GM12891 (cell line): ENCODE data around the gene STOML1.

Experiments
- DNase-seq: peaks from one replicate; pipeline ENCODE4 v3.0.0; 2011; ENCODE audit warnings: low spot score; ENCODE audit not compliant: insufficient read length
- FAIRE-seq: peaks from 2 replicates; lab custom pipeline; 2011; peaks lifted over from hg19 to GRCh38; lab: Jason Lieb, UNC
- PAX5 ChIP-seq: IDR thresholded peaks from 2 replicates; pipeline ENCODE4 v1.6.1; 2011; ENCODE audit warnings: low read length, moderate library complexity, mild to moderate bottlenecking; ENCODE audit not compliant: insufficient read depth, severe bottlenecking
- POLR2A ChIP-seq: IDR thresholded peaks from 2 replicates; pipeline ENCODE4 v1.6.1; 2011; ENCODE audit warnings: low read depth, low read length, control low read depth
- POLR2AphosphoS5 ChIP-seq: IDR thresholded peaks from 2 replicates; pipeline ENCODE4 v1.6.1; 2011; ENCODE audit warnings: low read depth, low read length, control low read depth
- POU2F2 ChIP-seq: IDR thresholded peaks from 2 replicates; pipeline ENCODE4 v1.6.1; 2011; ENCODE audit warnings: low read depth, mild to moderate bottlenecking, control low read depth, low read length, moderate library complexity
- SPI1 ChIP-seq: IDR thresholded peaks from 2 replicates; pipeline ENCODE4 v1.6.1; 2011; ENCODE audit warnings: low read depth, low read length, control low read depth
- TAF1 ChIP-seq: IDR thresholded peaks from 2 replicates; pipeline ENCODE4 v1.6.1; 2011; ENCODE audit warnings: low read depth, low read length, control low read depth

The STOML1 gene

DNA sequence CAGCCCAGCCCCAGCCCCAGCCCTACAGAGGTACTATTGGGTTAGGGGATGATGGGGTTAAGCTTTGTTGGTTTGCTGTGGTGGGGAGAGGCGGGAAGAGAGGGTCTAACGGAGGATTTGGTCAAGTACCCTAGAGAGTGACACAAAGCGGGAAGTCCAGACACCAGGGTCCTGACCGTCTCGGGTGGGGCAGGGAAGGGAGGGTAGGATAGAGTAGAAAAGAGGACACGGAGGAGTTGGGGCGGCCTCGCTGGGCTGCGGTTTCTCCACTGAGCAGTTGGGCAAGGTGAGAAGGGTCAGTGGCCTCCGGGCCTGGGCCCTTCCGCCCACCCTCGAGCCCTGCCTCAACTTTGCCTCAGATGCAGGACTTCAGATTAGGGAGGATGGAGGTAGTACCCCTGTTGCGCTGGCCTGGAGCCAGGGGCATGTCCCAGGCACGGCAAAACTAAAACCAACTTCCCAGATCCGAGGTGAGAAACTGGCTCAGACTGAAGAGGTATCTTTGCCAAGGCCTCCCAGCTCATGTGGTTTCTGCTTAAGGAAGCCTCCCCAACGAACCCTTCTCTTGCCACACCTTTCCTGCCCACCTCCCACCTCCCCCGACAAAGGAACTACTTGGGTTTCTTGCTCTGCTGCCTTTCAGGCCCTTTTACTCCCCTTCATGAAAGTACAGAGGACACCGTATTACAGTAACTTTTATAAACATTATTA, 3.0 kb upstream of the STOML1 start:
- TF ChIP-seq PAX5, result no peak
- no peak for TF ChIP-seq POU2F2
- TF ChIP-seq SPI1, result no peak
- TF ChIP-seq POLR2AphosphoS5, result no peak
- TF ChIP-seq POLR2A, result no peak
- no peak for TF ChIP-seq TAF1
- no peak for DNase-seq
- FAIRE-seq, result peak; percentile 33

DNA sequence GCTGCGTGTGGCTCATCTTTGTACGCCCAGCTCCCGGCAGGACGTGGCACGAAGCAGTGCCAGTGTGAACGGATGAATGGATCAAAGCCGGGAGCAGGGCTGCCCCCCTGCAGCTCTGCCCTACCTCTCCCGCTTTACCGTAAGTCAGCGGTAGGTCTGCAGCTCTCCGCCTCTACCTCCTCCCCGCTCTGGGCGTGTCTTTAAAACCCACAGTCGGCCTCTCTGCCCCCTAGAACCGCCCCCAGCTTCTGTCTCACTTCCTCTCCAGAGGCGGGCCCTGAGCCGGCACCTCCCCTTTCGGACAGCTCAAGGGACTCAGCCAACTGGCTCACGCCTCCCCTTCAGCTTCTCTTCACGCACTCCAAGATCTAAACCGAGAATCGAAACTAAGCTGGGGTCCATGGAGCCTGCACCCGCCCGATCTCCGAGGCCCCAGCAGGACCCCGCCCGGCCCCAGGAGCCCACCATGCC, 2.4 kb upstream of the STOML1 start, which contains the start of gene PML:
Gene PML (plus strand): TSS at position 304 of the 471 bp plus-strand sequence. CDS start 97 bp downstream, at position 401.
- FAIRE-seq (peak; percentile 86), DNase-seq (peak; percentile 91)
- TF ChIP-seq SPI1 (peak; percentile 93), POU2F2 (no peak), TAF1 (0 out of 2 replicates have a peak, but pooled peaks have one; percentile 57), PAX5 (no peak), POLR2A (peak; percentile 45), POLR2AphosphoS5 (0 out of 2 replicates have a peak, but pooled peaks have one; percentile 23)

DNA sequence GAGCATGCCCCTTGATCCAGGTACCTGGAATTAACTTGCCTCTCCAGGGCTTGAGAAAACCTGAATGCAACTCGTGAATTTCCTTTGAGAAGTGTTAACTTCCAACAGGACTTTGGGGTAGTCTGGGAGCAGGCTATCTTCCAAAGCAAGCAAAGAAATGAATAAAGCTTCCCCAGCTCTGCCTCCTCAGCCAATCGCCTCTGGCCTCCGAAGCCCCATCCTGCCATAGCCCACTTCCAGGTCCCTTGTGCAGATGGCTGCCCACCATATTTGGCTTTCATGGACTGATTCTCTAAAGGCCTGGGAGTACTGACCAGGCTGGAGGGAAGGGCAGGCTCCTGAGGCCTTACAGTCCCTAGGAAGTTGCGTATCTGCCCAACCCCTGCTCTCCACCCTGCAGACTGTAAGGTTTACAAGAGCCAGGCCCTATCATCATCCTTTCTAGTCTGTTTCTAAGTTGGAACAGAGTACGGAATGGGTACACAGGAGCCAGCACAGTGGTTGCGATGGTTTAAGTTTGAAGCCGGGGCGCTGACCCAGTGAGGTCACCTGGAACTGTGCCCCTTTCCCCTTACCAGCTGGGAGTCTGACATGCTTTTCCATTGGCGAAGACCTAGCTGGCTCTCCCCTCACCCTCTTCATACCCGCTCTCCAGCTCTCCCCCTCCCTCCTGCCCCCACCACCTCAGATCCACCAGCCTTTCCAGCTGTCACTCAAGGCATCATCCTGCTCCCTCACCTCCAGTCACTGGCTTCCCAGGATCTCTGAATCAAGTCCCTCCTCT, 1.3 kb upstream of the STOML1 start:
- TF ChIP-seq SPI1 (no peak), PAX5 (no peak), POLR2AphosphoS5 (no peak), TAF1 (no peak)
- FAIRE-seq (no peak), DNase-seq (no peak)

DNA sequence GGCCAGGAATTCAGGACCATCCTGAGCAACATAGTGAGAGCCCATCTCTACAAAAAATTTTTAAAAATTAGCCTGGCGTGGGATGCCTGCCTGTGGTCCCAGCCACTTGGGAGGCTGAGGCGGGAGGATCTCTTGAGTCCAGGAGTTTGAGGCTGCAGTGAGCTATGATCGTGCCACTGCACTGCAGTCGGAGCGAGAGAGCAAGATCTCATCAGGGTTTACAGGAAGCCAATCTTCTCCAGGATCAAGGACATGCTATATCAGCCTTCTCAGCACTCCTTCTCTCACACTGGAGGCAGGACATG, 451 bp upstream of the STOML1 start:
- DNase-seq (no peak), FAIRE-seq (no peak)
- no peak for TF ChIP-seq POLR2AphosphoS5
- no peak for TF ChIP-seq PAX5
- TF ChIP-seq TAF1, result no peak
- TF ChIP-seq POLR2A, result no peak
- no peak for TF ChIP-seq SPI1
- TF ChIP-seq POU2F2, result no peak

DNA sequence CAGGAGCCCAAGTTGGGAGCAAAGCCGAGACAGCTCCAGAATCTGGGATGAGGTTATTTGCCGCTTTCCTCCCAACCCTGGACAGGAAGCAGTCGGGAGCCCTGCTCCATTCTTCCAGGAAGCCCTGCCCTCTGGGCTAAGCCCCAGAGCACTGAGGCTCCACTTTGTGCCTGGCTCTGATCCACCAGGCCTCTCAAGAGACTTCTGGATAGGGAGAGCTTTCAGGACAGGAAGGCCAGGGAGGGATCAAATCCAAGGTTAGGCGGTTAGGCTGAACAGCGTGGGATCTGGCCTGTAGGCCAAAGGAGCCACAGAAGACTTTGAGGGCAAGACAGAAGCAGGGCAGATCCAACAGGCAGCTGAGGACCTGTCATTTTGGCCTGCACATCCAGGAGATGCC, 835 bp downstream of the STOML1 start:
- FAIRE-seq (no peak), DNase-seq (no peak)
- TF ChIP-seq TAF1 (no peak), SPI1 (no peak), POLR2AphosphoS5 (no peak), PAX5 (no peak)

DNA sequence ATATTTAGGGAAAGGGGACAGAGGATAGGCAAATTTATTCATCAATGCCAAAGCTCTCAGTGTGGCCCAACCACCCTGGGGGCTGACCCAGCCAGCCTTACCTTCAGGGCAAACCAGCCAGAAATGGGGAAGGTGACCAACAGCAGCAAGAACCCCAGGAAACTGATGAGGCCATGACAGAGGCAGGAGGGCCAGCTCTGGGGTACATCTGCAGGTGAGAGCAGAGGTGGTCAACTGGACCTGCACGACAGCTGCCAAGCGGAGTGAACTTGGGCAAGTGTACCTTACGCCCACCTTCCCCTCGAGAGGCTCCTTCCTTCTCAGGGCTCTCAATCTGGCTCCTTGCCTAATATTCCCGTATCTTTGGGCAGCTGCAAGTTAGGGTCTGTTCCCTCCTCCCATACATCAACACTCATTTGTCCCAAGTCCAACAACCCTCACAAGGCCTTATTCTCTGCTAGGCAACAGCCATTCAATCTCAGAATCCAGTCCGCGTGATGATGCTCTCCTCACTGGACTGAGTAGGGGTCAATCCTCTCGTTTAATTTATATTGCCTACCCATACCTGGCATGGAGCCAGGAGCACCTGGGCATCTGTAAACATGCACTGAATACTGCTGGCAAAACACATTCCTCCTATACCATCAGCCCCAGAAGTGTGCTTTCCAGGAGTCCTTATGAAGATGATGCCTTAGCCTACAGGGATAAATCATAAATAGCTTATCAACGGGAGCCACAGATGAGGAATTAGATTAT, 1.7 kb downstream of the STOML1 start:
- TF ChIP-seq POLR2A, result no peak
- TF ChIP-seq POU2F2, result no peak
- no peak for TF ChIP-seq POLR2AphosphoS5
- TF ChIP-seq SPI1, result no peak
- TF ChIP-seq TAF1, result no peak
- no peak for TF ChIP-seq PAX5
- FAIRE-seq (no peak), DNase-seq (no peak)

DNA sequence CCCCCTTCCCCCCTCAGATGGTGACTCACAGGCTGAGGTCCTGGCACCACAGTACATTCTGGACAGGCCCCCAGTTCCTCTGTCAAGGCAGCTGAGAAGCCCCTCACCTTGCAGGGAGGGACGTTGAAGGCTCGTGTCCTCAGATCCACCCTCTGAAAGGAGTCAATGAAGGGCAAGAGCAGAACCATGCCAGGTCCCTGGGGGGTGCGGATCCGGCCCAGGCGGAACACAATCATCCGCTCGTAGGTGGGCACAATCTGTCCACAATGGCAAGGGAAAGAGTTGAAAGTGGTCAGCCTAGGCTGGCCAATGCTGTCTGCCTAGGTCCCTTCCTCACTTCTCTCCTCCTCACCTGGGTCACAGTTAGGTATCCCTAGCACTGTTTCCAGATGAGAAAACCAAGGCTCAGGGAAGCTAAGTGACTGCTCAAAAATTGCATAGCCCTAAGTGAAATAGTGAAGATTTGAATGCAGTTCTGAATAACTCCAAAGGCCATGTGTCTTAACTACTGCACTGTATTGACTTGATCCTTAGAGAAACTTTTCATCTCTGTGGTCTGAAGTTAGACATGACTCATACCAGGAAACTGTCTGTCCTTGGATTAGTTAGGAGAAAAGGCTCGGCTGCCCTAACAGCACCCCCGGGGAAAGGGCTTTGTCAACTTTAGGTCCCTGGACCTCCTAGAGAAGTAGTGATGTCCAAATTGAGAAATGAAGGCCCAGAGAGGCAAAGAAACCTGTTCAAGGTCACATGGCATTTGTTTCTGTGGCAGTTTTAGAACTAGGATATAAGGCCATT, 2.9 kb downstream of the STOML1 start:
- no peak for FAIRE-seq
- TF ChIP-seq POU2F2, result no peak
- DNase-seq, result no peak

DNA sequence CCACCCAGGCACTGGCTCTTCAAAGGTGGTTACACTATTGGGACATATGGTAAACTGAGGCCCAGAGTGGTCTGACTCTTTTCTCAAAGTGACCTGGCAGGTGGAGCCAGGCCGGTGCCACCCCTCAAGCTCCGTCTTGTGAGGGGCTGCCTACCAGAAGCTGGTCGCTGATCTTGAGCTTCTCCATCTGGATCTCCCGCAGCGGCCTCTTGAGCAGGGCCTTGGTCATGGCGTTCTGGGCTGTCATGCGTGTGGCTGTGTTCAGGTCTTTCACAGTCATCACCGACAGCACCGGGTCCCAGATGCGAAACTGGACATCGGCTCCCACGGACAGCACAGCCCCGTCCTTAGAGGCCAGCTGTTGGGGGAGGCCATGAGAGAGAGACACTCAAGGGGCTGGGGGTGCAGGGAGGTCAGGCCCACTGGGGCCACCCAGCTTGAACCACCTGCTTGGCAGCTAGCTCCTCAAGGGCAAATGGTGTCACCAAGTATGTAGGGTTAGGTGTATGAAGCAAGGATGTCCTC, 3.6 kb downstream of the STOML1 start:
- DNase-seq (no peak), FAIRE-seq (no peak)
- TF ChIP-seq POLR2A (no peak), POU2F2 (no peak), TAF1 (no peak)
